ENCODE results near the gene RASSF4.
"Not testable (repeated sequence)": the region's sequence is repeated elsewhere in the genome, so short reads cannot be mapped to it uniquely, and the experiment has no call there.

Gene RASSF4

DNA sequence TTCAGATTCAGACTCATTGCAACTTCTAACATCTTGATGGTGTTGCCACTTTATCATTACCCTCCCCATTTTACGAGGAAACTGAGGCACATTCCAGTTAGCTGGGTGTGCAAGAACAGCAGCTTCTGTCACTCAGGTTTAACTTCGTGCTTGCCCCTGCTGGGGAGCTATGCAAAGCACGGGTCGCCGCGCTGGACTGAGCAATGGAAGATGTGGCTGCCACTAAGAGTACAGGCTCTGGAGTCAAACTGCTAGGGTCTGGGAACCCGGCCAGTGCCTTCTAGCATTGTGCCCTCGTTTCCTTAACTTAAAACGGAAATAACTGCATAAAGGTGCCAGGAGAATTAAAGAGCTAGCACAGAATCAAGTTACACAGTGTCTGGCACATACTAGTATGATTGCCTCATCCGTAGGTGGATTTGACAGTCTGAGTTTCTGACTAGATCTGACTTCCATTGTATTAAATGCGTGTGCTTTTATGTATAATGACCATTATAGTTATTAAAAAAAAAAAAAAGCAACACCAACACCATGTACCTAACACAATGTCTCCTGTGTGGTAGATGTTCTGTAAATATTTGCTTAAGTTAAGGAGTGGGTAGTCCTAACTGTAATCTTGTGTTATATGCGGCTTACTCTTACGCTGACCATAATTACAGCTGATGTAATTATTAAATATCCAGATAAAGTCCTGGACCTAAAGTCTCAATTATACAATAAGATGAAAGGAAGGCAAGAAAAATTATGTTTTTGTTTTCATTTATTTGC lies 42.0 kb downstream of the RASSF4 start:
- TF ChIP-seq, protein P1, sequence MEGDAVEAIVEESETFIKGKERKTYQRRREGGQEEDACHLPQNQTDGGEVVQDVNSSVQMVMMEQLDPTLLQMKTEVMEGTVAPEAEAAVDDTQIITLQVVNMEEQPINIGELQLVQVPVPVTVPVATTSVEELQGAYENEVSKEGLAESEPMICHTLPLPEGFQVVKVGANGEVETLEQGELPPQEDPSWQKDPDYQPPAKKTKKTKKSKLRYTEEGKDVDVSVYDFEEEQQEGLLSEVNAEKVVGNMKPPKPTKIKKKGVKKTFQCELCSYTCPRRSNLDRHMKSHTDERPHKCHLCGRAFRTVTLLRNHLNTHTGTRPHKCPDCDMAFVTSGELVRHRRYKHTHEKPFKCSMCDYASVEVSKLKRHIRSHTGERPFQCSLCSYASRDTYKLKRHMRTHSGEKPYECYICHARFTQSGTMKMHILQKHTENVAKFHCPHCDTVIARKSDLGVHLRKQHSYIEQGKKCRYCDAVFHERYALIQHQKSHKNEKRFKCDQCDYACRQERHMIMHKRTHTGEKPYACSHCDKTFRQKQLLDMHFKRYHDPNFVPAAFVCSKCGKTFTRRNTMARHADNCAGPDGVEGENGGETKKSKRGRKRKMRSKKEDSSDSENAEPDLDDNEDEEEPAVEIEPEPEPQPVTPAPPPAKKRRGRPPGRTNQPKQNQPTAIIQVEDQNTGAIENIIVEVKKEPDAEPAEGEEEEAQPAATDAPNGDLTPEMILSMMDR (conservative IDR thresholded peaks at IDR 0.05; ENCODE audit: low read depth, low read length): peak; percentile 21
- DNase-seq (ENCODE audit: low read depth): peak; percentile 60
- H3K4me3 ChIP-seq (ENCODE audit: low read length): peak overlapping the region; percentile 53

DNA sequence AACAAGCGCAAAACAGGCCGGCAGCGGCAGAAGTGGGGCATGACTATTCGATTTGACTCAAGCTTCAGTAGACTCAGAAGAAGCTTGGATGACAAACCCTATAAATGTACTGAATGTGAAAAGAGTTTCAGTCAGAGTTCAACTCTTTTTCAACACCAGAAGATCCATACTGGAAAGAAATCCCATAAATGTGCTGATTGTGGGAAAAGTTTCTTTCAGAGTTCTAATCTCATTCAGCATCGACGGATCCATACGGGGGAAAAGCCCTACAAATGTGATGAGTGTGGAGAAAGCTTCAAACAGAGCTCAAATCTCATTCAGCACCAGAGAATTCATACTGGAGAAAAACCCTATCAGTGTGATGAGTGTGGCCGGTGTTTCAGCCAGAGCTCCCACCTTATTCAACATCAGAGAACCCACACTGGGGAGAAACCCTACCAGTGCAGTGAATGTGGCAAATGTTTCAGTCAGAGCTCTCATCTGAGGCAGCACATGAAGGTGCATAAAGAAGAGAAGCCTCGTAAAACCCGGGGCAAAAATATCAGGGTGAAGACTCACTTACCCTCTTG lies 43.9 kb downstream of the RASSF4 start:
- H3K4me3 ChIP-seq (ENCODE audit: low read length): no peak overlapping the region
- TF ChIP-seq, protein P1 (conservative IDR thresholded peaks at IDR 0.05; ENCODE audit: low read depth, low read length): no peak
- no peak for DNase-seq (ENCODE audit: low read depth)

DNA sequence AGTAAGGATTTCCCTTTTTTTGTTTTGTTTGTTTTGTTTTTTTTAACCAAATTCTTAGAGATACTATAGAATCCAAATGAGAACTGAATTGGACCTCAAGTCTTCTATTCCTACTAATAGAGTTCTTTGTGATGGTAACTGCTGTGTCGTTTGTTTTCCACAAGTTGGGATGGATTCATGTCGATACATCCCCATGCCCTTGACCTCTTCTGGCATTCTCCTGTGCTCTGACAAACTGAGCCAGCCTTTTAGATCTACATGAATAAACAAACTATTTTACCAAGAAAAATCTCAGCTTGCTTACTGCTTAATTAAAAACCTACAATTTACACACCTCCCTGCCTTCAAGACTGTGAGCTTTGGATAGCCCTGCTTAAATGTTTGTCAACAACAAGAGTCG lies 45.1 kb downstream of the RASSF4 start:
- H3K4me3 ChIP-seq (ENCODE audit: low read length): no peak overlapping the region
- TF ChIP-seq, protein P1 (conservative IDR thresholded peaks at IDR 0.05; ENCODE audit: low read depth, low read length): no peak
- no peak for DNase-seq (ENCODE audit: low read depth)

DNA sequence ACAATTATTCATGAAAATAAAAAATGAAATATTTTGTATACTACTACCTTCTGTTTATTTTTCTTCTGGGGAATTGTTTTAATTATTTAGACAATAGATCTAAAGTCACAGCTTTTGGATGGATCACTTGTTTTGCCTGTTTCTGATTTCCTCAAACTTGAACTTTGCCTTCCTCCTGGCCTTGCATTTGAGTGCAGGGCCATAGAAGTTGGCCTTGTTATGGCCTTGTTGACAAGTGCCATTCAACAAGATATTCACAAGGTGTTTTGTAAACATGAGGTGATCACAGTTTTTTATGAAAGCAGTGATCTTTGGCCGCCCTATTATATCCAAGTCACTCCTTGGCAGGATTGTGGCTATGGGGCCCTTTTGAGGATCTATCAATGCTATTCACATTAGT lies 45.7 kb downstream of the RASSF4 start:
- no peak for DNase-seq (ENCODE audit: low read depth)
- no peak overlapping the region for H3K4me3 ChIP-seq (ENCODE audit: low read length)
- TF ChIP-seq, protein P1 (conservative IDR thresholded peaks at IDR 0.05; ENCODE audit: low read depth, low read length): no peak

DNA sequence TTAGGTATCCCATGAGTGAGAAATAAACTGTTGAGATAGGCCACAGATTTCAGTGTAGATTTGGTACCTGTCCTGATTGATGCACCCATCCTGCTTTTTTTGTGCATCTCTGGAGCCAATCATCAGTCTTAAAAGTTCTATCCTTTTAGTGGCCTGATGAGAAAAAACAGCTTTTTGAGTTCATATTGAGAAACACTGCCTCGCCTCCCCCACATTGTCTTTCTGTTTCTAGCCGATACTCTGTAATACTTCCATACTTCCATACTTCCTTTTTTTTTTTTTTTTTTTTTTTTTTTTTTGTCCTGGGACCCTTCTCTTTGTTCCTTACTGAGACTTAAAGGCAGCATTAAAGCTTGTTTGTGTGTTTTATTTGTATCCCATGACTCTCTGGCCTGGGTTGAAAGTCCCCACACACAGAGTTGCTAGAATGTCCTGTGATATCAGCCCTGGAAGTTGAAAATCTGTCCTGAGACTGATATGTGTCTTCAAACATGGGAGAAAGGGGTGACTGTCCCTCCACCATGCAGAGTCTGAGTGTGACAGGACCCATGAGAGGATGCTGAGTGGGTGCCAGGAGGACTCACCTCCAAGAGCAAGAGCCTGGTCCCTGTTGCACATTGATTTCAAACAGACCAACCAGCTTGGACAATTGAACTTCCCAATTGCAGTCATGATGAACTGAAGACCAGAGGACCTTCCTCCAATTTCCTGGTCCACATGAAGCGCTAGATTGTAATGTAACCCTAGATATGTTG lies 46.9 kb downstream of the RASSF4 start:
- DNase-seq (ENCODE audit: low read depth): no peak
- H3K4me3 ChIP-seq (ENCODE audit: low read length): no peak overlapping the region
- TF ChIP-seq, protein P1 (conservative IDR thresholded peaks at IDR 0.05; ENCODE audit: low read depth, low read length): no peak

DNA sequence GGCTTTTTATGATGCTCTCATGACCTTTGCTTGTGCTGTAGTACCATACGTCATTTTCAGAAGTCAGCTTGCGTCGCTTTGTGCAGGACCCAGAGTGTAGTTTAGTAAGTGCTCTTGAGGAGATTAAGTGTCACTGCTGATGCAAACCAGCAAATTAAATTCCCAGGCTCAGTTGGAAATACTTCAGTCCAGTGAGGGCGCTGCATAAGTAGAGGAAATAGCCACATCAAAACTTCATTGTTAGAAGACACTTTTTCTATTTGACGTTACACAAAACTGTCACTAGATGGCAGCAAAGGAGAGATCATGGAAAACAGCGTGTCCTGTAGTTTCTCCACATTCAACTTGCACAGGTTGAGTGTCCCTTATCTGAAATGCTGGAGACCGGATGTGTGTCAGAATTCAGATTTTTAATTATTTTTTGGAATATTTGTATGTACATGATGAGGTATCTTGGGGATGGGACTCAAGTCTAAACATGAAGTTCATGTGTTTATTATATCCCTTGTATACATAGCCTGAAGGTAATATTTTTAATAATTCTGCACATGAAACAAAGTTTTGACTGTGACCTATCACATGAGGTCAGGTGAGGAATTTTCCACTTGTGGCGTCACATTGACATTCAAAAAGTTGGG lies 49.0 kb downstream of the RASSF4 start:
- peak; percentile 91 for DNase-seq (ENCODE audit: low read depth)
- H3K4me3 ChIP-seq (ENCODE audit: low read length): no peak overlapping the region
- TF ChIP-seq, protein P1 (conservative IDR thresholded peaks at IDR 0.05; ENCODE audit: low read depth, low read length): peak; percentile 74

DNA sequence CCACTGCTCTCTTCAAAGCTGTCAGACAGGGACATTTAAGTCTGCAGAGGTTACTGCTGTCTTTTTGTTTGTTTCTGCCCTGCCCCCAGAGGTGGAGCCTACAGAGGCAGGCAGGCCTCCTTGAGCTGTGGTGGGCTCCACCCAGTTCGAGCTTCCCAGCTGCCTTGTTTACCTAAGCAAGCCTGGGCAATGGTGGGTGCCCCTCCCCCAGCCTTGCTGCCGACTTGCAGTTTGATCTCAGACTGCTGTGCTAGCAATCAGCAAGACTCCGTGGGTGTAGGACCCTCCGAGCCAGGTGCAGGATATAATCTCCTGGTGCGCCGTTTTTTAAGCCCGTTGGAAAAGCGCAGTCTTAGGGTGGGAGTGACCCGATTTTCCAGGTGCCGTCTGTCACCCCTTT lies 55.0 kb downstream of the RASSF4 start:
- H3K4me3 ChIP-seq (ENCODE audit: low read length); DNase-seq (ENCODE audit: low read depth): not testable (repeated sequence)
